GM23248 (cell line): ENCODE measurements around the gene CGREF1. TPM values are rescaled to one million over a fixed set of nuclear protein-coding genes. Genes with fewer than 3 reads are reported as not detected.

ENCODE experiments used
- DNase-seq: peaks from one replicate; pipeline ENCODE4 v3.0.0-alpha.2; 2015
- H2AFZ ChIP-seq: fragments of 200-600 bp; sonication (generic); 2 replicates; pipeline ENCODE4 v1.6.1; 2016; ENCODE audit warnings: antibody characterized with exemption
- H3F3A ChIP-seq: fragments of 200-600 bp; sonication (generic); 2 replicates; pipeline ENCODE4 v1.6.1; 2016; ENCODE audit warnings: mild to moderate bottlenecking, antibody characterized with exemption, mixed run types; ENCODE audit not compliant: insufficient read depth
- H3K27ac ChIP-seq: fragments of 200-600 bp; sonication (generic); 2 replicates; pipeline ENCODE4 v1.5.1; 2016; ENCODE audit warnings: mild to moderate bottlenecking
- H3K27me3 ChIP-seq: fragments of 200-600 bp; sonication (generic); replicated peaks from 2 replicates; pipeline ENCODE4 v1.6.1; 2016; ENCODE audit warnings: mild to moderate bottlenecking; ENCODE audit not compliant: insufficient read depth
- H3K36me3 ChIP-seq: fragments of 200-600 bp; sonication (generic); 2 replicates; pipeline ENCODE4 v1.6.1; 2016; ENCODE audit warnings: low read depth, mild to moderate bottlenecking
- H3K4me1 ChIP-seq: fragments of 200-600 bp; sonication (generic); 2 replicates; pipeline ENCODE4 v1.6.1; 2016; ENCODE audit warnings: mild to moderate bottlenecking; ENCODE audit not compliant: insufficient read depth
- H3K4me2 ChIP-seq: fragments of 200-600 bp; sonication (generic); one replicate; pipeline ENCODE4 v1.6.1; 2016; ENCODE audit warnings: mild to moderate bottlenecking; ENCODE audit not compliant: unreplicated experiment
- H3K4me3 ChIP-seq: fragments of 200-600 bp; sonication (generic); 2 replicates; pipeline ENCODE4 v1.5.1; 2016; ENCODE audit warnings: mild to moderate bottlenecking
- H3K79me2 ChIP-seq: fragments of 200-600 bp; sonication (generic); 2 replicates; pipeline ENCODE4 v1.6.1; 2016; ENCODE audit warnings: mild to moderate bottlenecking; ENCODE audit not compliant: insufficient read depth
- H3K9ac ChIP-seq: fragments of 200-600 bp; sonication (generic); 2 replicates; pipeline ENCODE4 v1.6.1; 2016; ENCODE audit warnings: mild to moderate bottlenecking
- H3K9me2 ChIP-seq: fragments of 200-600 bp; sonication (generic); 2 replicates; pipeline ENCODE4 v1.6.1; 2016; ENCODE audit warnings: mixed run types, mild to moderate bottlenecking, moderate library complexity; ENCODE audit not compliant: insufficient read depth
- H3K9me3 ChIP-seq: fragments of 200-600 bp; sonication (generic); one replicate; pipeline ENCODE4 v1.6.1; 2017; ENCODE audit warnings: low read depth
- H4K20me1 ChIP-seq: fragments of 200-600 bp; sonication (generic); 2 replicates; pipeline ENCODE4 v1.6.0; 2016; ENCODE audit not compliant: insufficient read depth
- EZH2 ChIP-seq: fragments of 200-600 bp; sonication (generic); IDR thresholded peaks from 2 replicates; pipeline ENCODE4 v1.6.1; 2018; ENCODE audit warnings: antibody characterized with exemption, mild to moderate bottlenecking; ENCODE audit not compliant: insufficient read depth, poor library complexity, severe bottlenecking
- EZH2phosphoT487 ChIP-seq: fragments of 200-600 bp; sonication (generic); IDR thresholded peaks from 2 replicates; pipeline ENCODE4 v1.6.1; 2018; ENCODE audit warnings: antibody characterized with exemption, moderate library complexity, mild to moderate bottlenecking, low read depth; ENCODE audit not compliant: insufficient read depth
- WGBS, 2 experiments: methylation state at CpG; one replicate each; pipeline ENCODE4 v1.1.6; 2015 to 2017; ENCODE audit warnings: low lambda C conversion rate in 2 of 2, low coverage in 1 of 2; ENCODE audit errors: missing lambda C conversion rate in 2 of 2; 5-methylcytosine and 5-hydroxymethylcytosine counted together
- in situ Hi-C: fragments of 300-500 bp; cut with MboI; formaldehyde crosslinking; loops from 2 replicates; pipeline ENCODE4 v1.15.0; 2020
- polyA plus RNA-seq: library from polyadenylated mRNA; unstranded; fragments of >200 nt; fragmentation: Nextera tagmentation; extraction: Ambion mirVana; gene quantifications from 2 replicates; pipeline ENCODE4 v1.2.1, GENCODE V29; 2016
- total RNA-seq: library from RNA; depleted of rRNA; stranded (reverse); fragments of >200 nt; shearing (Covaris generic); gene quantifications from 2 replicates; pipeline ENCODE4 v1.2.3, GENCODE V29; 2014

The CGREF1 gene
- total and polyA plus RNA-seq, 2 experiments from 2014 or later, result 17.2 to 19.2 TPM

DNA sequence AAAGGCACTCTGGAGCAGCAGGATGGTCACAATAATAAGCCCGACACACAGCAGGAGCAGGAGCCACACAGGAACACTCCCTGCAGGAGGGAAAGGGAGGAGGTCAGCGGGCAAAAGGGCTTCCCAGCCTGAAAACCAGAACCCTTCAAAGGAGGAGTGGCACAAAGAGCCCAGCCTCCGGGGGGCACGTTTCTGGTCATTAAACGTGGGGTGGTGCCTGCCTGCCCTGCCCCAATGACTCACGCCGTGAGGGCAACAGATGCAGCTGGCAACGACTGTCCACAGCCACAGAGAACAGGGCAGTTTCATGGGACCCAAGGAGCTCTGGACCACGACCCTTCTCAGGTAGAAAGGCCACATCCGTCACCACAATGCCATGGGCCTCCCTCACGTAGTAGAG, 12.5 kb upstream of the CGREF1 start:
- TF ChIP-seq EZH2 (no peak), EZH2phosphoT487 (no peak)

DNA sequence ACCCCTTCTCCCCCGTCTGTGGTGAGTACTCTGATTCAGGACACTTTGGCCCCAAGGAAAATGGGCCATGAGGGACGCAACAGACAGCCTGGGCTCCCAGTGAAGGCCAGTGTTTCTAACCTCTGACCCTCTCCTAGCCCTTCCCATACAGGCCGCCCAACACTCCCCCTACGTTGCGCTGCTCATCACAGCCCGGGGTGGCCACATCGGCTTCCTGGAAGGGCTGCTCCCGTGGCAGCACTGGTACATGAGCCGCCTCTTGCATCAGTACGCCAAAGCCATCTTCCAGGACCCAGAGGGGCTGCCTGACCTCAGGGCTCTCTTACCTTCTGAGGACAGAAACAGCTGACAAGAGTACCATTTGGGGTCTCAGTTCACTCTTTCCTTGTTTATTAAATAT, 11.5 kb upstream of the CGREF1 start:
- WGBS, 2 experiments, result 88 to 91% methylated on average over 10 of the region's 10 CpGs
- Histone ChIP-seq H3K27me3 (no peaks in the 10 kb centered on the region), H3K4me1 (peaks cover 11% of the 10 kb centered on the region; the same call in 1 of the 2 replicates), H3K9ac (no peak overlapping the region), H3K79me2 (peaks cover 20% of the 10 kb centered on the region), H3K9me2 (no peaks in the 10 kb centered on the region), H3F3A (no peaks in the 10 kb centered on the region), H3K36me3 (no peaks in the 10 kb centered on the region), H4K20me1 (no peaks in the 10 kb centered on the region), H3K4me3 (no peak overlapping the region), H2AFZ (no peak overlapping the region), H3K4me2 (no peak overlapping the region), H3K9me3 (no peaks in the 10 kb centered on the region), H3K27ac (no peak overlapping the region)
- no peak for DNase-seq
- TF ChIP-seq EZH2, result no peak
- no peak for TF ChIP-seq EZH2phosphoT487
- in situ Hi-C loops, result no loop called here

More for the DNA sequence above, 12.5 kb upstream of the CGREF1 start:
- no peaks in the 10 kb centered on the region for H4K20me1 ChIP-seq
- no peak overlapping the region for H3K27ac ChIP-seq
- no peak for DNase-seq
- H3K9me2 ChIP-seq, result no peaks in the 10 kb centered on the region
- no peaks in the 10 kb centered on the region for H3K27me3 ChIP-seq
- H3K36me3 ChIP-seq, result no peaks in the 10 kb centered on the region
- H3K9me3 ChIP-seq, result no peaks in the 10 kb centered on the region
- no peak overlapping the region for H3K9ac ChIP-seq
- H3K4me3 ChIP-seq, result no peak overlapping the region
- peaks cover 11% of the 10 kb centered on the region; the same call in 1 of the 2 replicates for H3K4me1 ChIP-seq
- in situ Hi-C loops, result no loop called here
- no peak overlapping the region for H2AFZ ChIP-seq
- no peaks in the 10 kb centered on the region for H3F3A ChIP-seq
- 83 to 85% methylated on average over 11 of the region's 11 CpGs for WGBS, 2 experiments
- no peak overlapping the region for H3K4me2 ChIP-seq
- H3K79me2 ChIP-seq, result peaks cover 20% of the 10 kb centered on the region

- Histone ChIP-seq H3K9me3 (no peaks in the 10 kb centered on the region), H3K4me1 (peaks cover 11% of the 10 kb centered on the region; the same call in 1 of the 2 replicates), H3K36me3 (no peaks in the 10 kb centered on the region), H2AFZ (no peak overlapping the region), H3K9ac (no peak overlapping the region), H3K79me2 (peaks cover 15% of the 10 kb centered on the region), H3K27me3 (no peaks in the 10 kb centered on the region), H3K9me2 (no peaks in the 10 kb centered on the region), H3K4me3 (no peak overlapping the region), H3K27ac (no peak overlapping the region), H4K20me1 (no peaks in the 10 kb centered on the region), H3F3A (no peaks in the 10 kb centered on the region), H3K4me2 (no peak overlapping the region)
- DNase-seq, result no peak
- WGBS, 2 experiments, result 82 to 83% methylated on average over 11 of the region's 11 CpGs
- TF ChIP-seq EZH2phosphoT487, result no peak
- TF ChIP-seq EZH2, result no peak
- in situ Hi-C loops, result no loop called here
Observed at GRCh38 chr2:27128668-27129571, 10.0 kb upstream of the CGREF1 start.

DNA sequence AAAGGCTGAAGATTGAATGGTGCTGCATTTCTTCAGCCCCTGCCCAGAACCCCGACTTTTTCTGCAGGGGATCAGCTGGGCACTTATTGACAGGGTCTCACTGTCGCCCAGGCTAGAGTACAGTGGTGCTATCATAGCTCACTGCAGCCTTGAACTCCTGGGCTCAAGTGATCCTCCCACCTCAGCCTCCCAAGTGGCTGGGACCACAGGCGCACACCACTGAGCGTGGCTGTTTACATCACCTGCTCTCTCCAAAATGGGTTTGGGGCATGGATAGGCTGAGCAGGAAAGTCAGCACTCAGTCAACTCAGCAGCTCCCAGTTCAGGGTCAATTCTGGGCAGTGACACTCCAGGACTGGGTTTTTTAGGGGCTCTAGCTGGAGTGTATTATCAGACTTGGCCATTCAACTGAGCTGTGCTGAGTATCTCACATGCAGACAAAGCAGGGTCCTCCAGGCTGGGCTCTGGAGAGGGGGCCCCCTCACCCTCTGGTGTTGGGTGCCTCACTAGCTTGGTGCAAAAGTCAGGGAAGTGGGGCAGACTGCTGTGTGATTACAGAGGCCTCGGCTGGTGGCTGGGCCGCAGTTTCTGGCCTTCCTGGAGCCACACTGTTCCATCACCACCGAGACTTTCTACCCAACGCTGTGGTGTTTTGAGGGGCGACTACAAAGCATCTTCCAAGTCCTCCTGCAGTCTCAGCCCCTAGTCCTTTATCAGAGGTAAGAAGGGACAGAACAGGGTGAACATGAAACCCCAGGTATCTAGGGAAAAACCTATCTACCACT, 9.1 kb upstream of the CGREF1 start:
- no peak for DNase-seq

More for the DNA sequence above, 9.1 kb upstream of the CGREF1 start:
- Histone ChIP-seq H3K79me2 (peaks cover 7% of the 10 kb centered on the region), H3F3A (no peaks in the 10 kb centered on the region), H3K4me1 (peaks cover 5% of the 10 kb centered on the region; the same call in 1 of the 2 replicates), H3K9me3 (no peaks in the 10 kb centered on the region), H3K4me2 (no peak overlapping the region), H3K36me3 (no peaks in the 10 kb centered on the region), H3K27ac (no peak overlapping the region), H3K27me3 (no peaks in the 10 kb centered on the region), H2AFZ (no peak overlapping the region), H3K9me2 (no peaks in the 10 kb centered on the region), H3K9ac (no peak overlapping the region), H4K20me1 (no peaks in the 10 kb centered on the region), H3K4me3 (no peak overlapping the region)
- TF ChIP-seq EZH2phosphoT487, result no peak
- in situ Hi-C loops, result no loop called here
- 74 to 79% methylated on average over 9 of the region's 9 CpGs for WGBS, 2 experiments
